ENCODE results near the gene TANC1.

TANC1 gene

GRCh38 chr2:159175182-159175581, 206.7 kb downstream of the TANC1 start:
- in situ Hi-C loops (cut with MboI; ENCODE audit: low sequenced_read_pairs, unreplicated experiment): no loop called here
- TF ChIP-seq, protein P1, sequence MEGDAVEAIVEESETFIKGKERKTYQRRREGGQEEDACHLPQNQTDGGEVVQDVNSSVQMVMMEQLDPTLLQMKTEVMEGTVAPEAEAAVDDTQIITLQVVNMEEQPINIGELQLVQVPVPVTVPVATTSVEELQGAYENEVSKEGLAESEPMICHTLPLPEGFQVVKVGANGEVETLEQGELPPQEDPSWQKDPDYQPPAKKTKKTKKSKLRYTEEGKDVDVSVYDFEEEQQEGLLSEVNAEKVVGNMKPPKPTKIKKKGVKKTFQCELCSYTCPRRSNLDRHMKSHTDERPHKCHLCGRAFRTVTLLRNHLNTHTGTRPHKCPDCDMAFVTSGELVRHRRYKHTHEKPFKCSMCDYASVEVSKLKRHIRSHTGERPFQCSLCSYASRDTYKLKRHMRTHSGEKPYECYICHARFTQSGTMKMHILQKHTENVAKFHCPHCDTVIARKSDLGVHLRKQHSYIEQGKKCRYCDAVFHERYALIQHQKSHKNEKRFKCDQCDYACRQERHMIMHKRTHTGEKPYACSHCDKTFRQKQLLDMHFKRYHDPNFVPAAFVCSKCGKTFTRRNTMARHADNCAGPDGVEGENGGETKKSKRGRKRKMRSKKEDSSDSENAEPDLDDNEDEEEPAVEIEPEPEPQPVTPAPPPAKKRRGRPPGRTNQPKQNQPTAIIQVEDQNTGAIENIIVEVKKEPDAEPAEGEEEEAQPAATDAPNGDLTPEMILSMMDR (IDR thresholded peaks at IDR 0.05; ENCODE audit: borderline replicate concordance, control extremely low read depth, extremely low read depth, insufficient read depth, missing control alignments): peak; percentile 0
- DNase-seq (ENCODE audit: low spot score): no peak

DNA sequence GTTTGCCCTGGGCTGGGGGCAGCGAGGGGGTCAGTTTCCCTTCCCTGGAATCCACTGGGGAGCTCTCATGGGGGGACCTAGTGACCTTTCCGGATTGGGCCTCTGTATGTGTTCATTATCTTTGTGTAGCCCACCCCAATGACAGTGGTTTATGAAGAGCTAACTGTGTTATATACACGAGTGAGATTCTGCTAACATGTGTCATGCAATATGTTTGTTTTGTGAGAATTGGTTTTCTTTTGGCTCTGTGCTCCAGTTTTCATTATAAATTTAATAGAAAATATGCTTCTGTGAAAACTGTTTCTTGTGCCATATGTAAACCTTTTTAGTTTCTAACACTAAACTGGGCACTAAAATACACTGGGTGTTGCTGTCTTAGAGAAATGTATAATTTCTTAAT, 207.5 kb downstream of the TANC1 start:
- DNase-seq (ENCODE audit: low spot score): no peak
- TF ChIP-seq, protein P1 (IDR thresholded peaks at IDR 0.05; ENCODE audit: borderline replicate concordance, control extremely low read depth, extremely low read depth, insufficient read depth, missing control alignments): no peak
- in situ Hi-C loops (cut with MboI; ENCODE audit: low sequenced_read_pairs, unreplicated experiment): no loop called here

- DNase-seq (ENCODE audit: low spot score): no peak
- in situ Hi-C loops (cut with MboI; ENCODE audit: low sequenced_read_pairs, unreplicated experiment): no loop called here
- TF ChIP-seq, protein P1 (IDR thresholded peaks at IDR 0.05; ENCODE audit: borderline replicate concordance, control extremely low read depth, extremely low read depth, insufficient read depth, missing control alignments): no peak
Observed at GRCh38 chr2:159176555-159176954, 208.1 kb downstream of the TANC1 start.

DNA sequence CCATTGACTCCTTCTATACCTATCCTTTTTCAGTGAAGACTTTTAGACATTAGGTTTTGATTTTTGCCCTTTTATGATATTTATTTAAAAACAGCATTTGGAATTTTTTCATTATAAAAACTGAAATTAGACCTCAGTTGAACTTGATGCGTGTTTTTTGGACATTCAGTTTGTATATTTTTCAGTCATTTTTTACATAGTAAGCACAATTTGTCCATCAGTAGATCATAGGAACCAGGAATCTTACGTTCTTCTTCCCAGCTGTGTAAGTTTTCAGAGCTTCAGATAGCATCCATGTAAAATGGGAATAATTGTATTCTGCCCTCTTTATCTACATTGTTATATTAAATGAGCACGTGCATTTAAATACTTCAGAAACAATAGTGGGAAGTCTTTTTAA, 208.9 kb downstream of the TANC1 start:
- TF ChIP-seq, protein P1 (IDR thresholded peaks at IDR 0.05; ENCODE audit: borderline replicate concordance, control extremely low read depth, extremely low read depth, insufficient read depth, missing control alignments): no peak
- no peak for DNase-seq (ENCODE audit: low spot score)
- in situ Hi-C loops (cut with MboI; ENCODE audit: low sequenced_read_pairs, unreplicated experiment): no loop called here

- no peak for DNase-seq (ENCODE audit: low spot score)
- TF ChIP-seq, protein P1 (IDR thresholded peaks at IDR 0.05; ENCODE audit: borderline replicate concordance, control extremely low read depth, extremely low read depth, insufficient read depth, missing control alignments): no peak
- in situ Hi-C loops (cut with MboI; ENCODE audit: low sequenced_read_pairs, unreplicated experiment): no loop called here
Observed at GRCh38 chr2:159177957-159178356, 209.5 kb downstream of the TANC1 start.

DNA sequence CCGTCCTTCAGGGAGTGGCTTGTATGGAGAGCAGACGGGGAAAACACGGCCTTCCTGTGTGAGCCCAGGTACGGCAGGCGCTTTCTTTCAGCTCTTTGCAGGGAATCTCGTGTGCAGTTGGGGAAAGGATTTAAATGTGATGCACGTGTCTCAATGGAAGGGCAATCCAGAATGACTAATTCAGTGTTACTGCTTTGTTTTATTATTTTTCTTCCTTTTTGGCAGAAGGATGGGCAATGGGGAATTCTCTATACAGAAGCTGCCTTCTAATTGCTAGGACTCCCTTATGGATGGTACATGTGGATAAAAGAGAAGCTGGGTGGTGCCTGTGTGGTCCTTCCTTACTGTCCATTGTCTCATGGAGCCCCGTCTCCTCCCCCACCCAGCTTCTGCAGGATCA, 210.7 kb downstream of the TANC1 start:
- no peak for DNase-seq (ENCODE audit: low spot score)
- in situ Hi-C loops (cut with MboI; ENCODE audit: low sequenced_read_pairs, unreplicated experiment): no loop called here
- TF ChIP-seq, protein P1 (IDR thresholded peaks at IDR 0.05; ENCODE audit: borderline replicate concordance, control extremely low read depth, extremely low read depth, insufficient read depth, missing control alignments): no peak

DNA sequence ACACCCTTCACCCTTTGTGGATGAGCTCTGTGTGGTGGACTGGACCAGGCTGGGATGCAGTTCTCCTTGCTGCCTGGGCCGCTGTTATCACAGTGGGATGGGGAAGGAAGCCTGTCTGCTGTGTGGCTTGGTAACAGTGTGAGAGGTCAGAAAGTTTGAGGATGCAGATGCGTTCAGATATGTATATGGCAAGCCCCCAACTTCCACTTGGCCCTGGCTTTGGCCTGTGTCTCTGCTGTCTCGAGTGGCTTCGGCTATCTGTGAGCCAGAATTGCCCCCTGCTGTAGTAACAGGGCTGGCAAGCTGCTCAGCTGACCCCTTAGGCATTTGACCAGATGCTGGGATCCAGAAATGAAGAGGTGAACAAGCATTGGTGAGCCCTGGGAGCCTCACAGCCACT, 211.3 kb downstream of the TANC1 start:
- DNase-seq (ENCODE audit: low spot score): no peak
- in situ Hi-C loops (cut with MboI; ENCODE audit: low sequenced_read_pairs, unreplicated experiment): no loop called here
- TF ChIP-seq, protein P1 (IDR thresholded peaks at IDR 0.05; ENCODE audit: borderline replicate concordance, control extremely low read depth, extremely low read depth, insufficient read depth, missing control alignments): no peak

Data from GM13976 (cell line).